ENCODE results near the gene CPNE5. TPM values are rescaled to one million over a fixed set of nuclear protein-coding genes. Genes with fewer than 3 reads are reported as not detected.

CPNE5 gene
- total and polyA plus RNA-seq, 4 experiments from 2014 or later: 0.47 to 2.7 (median 1.3) TPM

GRCh38 chr6:36858407-36858981 lies 19.2 kb upstream of the CPNE5 start:
- Mint-ChIP-seq H3K4me1 (peaks cover 4 to 8% (median 5%) of the 10 kb centered on the region in 4 donors), H3K36me3 (peaks cover 45 to 65% of the 10 kb centered on the region in 2 donors), H3K4me3 (no peak overlapping the region), H3K27me3 (no peaks in the 10 kb centered on the region), H3K27ac (peak overlapping the region in 1 of 7 donors; percentile 20), H3K9me3 (no peaks in the 10 kb centered on the region)
- POLR2A ChIA-PET (ENCODE audit: partially characterized antibody): no interaction called here
- CTCF ChIA-PET (ENCODE audit: partially characterized antibody): no interaction called here
- Histone ChIP-seq H3K4me1 (ENCODE audit: insufficient read depth, low read length) (no peaks in the 10 kb centered on the region), H3K4me3 (ENCODE audit: low read length in 2 of 2) (no peak overlapping the region), H3K27me3 (ENCODE audit: insufficient read depth, low read length) (no peaks in the 10 kb centered on the region), H3K27ac (ENCODE audit: low read depth, low read length) (no peak overlapping the region), H3K9me3 (ENCODE audit: control insufficient read depth in 1 of 2, low read length in 2 of 2) (no peaks in the 10 kb centered on the region), H3K36me3 (ENCODE audit: insufficient read depth, low read length) (peaks cover 22% of the 10 kb centered on the region)
- intact Hi-C loops (cut with micrococcal nuclease): no loop called here
- DNase-seq: no peak

GRCh38 chr6:36857325-36857724 lies 18.1 kb upstream of the CPNE5 start:
- H3K27ac Mint-ChIP-seq: no peak overlapping the region
- Histone ChIP-seq H3K36me3 (ENCODE audit: insufficient read depth, low read length) (peaks cover 25% of the 10 kb centered on the region), H3K27ac (ENCODE audit: low read depth, low read length) (no peak overlapping the region), H3K27me3 (ENCODE audit: insufficient read depth, low read length) (no peaks in the 10 kb centered on the region), H3K4me1 (ENCODE audit: insufficient read depth, low read length) (no peaks in the 10 kb centered on the region), H3K4me3 (ENCODE audit: low read length in 2 of 2) (no peak overlapping the region), H3K9me3 (ENCODE audit: control insufficient read depth in 1 of 2, low read length in 2 of 2) (no peaks in the 10 kb centered on the region)
- peaks cover 45 to 65% of the 10 kb centered on the region in 2 donors for H3K36me3 Mint-ChIP-seq
- DNase-seq: no peak
- H3K4me1 Mint-ChIP-seq: peaks cover 0 to 3% (median 0%) of the 10 kb centered on the region in 4 donors
- intact Hi-C loops (cut with micrococcal nuclease): no loop called here
- ChIA-PET CTCF (ENCODE audit: partially characterized antibody) (no interaction called here), POLR2A (ENCODE audit: partially characterized antibody) (no interaction called here)
- H3K4me3 Mint-ChIP-seq: no peak overlapping the region
- no peaks in the 10 kb centered on the region for H3K27me3 Mint-ChIP-seq
- H3K9me3 Mint-ChIP-seq: no peaks in the 10 kb centered on the region

- Mint-ChIP-seq H3K27me3 (no peaks in the 10 kb centered on the region), H3K4me1 (peaks cover 0 to 3% (median 0%) of the 10 kb centered on the region in 4 donors), H3K4me3 (no peak overlapping the region), H3K27ac (no peak overlapping the region), H3K9me3 (peaks cover 0 to 2% (median under 1%) of the 10 kb centered on the region in 8 donors), H3K36me3 (peaks cover 52 to 70% of the 10 kb centered on the region in 2 donors)
- ChIA-PET POLR2A (ENCODE audit: partially characterized antibody) (no interaction called here), CTCF (ENCODE audit: partially characterized antibody) (no interaction called here)
- Histone ChIP-seq H3K27ac (ENCODE audit: low read depth, low read length) (no peak overlapping the region), H3K9me3 (ENCODE audit: control insufficient read depth in 1 of 2, low read length in 2 of 2) (no peaks in the 10 kb centered on the region), H3K4me1 (ENCODE audit: insufficient read depth, low read length) (no peaks in the 10 kb centered on the region), H3K27me3 (ENCODE audit: insufficient read depth, low read length) (no peaks in the 10 kb centered on the region), H3K36me3 (ENCODE audit: insufficient read depth, low read length) (peaks cover 25% of the 10 kb centered on the region), H3K4me3 (ENCODE audit: low read length in 2 of 2) (no peak overlapping the region)
- DNase-seq: no peak
- intact Hi-C loops (cut with micrococcal nuclease): no loop called here
These were observed 17.0 kb upstream of the CPNE5 start for GRCh38 chr6:36856277-36856676.

GRCh38 chr6:36855750-36856149 lies 16.5 kb upstream of the CPNE5 start:
- Mint-ChIP-seq H3K27me3 (no peaks in the 10 kb centered on the region), H3K9me3 (peaks cover 0 to 7% (median 5%) of the 10 kb centered on the region in 8 donors), H3K4me1 (peaks cover 0 to 3% (median 0%) of the 10 kb centered on the region in 4 donors), H3K27ac (no peak overlapping the region), H3K4me3 (no peak overlapping the region), H3K36me3 (peaks cover 56 to 69% of the 10 kb centered on the region in 2 donors)
- Histone ChIP-seq H3K27ac (ENCODE audit: low read depth, low read length) (no peak overlapping the region), H3K4me1 (ENCODE audit: insufficient read depth, low read length) (no peaks in the 10 kb centered on the region), H3K36me3 (ENCODE audit: insufficient read depth, low read length) (peaks cover 25% of the 10 kb centered on the region), H3K27me3 (ENCODE audit: insufficient read depth, low read length) (no peaks in the 10 kb centered on the region), H3K4me3 (ENCODE audit: low read length in 2 of 2) (no peak overlapping the region), H3K9me3 (ENCODE audit: control insufficient read depth in 1 of 2, low read length in 2 of 2) (no peaks in the 10 kb centered on the region)
- no peak for DNase-seq
- intact Hi-C loops (cut with micrococcal nuclease): no loop called here
- ChIA-PET POLR2A (ENCODE audit: partially characterized antibody) (no interaction called here), CTCF (ENCODE audit: partially characterized antibody) (no interaction called here)

- intact Hi-C loops (cut with micrococcal nuclease): no loop called here
- ChIA-PET CTCF (ENCODE audit: partially characterized antibody) (interaction anchor here (0.6 to 5.6 kb wide), 6 partner anchors 12 to 473 kb away, joined by 3 to 47 read pairs (median 3); no protein-coding TSS in a partner anchor), POLR2A (ENCODE audit: partially characterized antibody) (no interaction called here)
- Histone ChIP-seq H3K27ac (ENCODE audit: low read depth, low read length) (no peak overlapping the region), H3K36me3 (ENCODE audit: insufficient read depth, low read length) (peaks cover 25% of the 10 kb centered on the region), H3K9me3 (ENCODE audit: control insufficient read depth in 1 of 2, low read length in 2 of 2) (peaks cover 0 to 3% of the 10 kb centered on the region in 2 donors), H3K27me3 (ENCODE audit: insufficient read depth, low read length) (no peaks in the 10 kb centered on the region), H3K4me3 (ENCODE audit: low read length in 2 of 2) (no peak overlapping the region), H3K4me1 (ENCODE audit: insufficient read depth, low read length) (no peaks in the 10 kb centered on the region)
- Mint-ChIP-seq H3K27ac (peak overlapping the region in 1 of 7 donors; percentile 32), H3K27me3 (no peaks in the 10 kb centered on the region), H3K4me1 (no peaks in the 10 kb centered on the region), H3K36me3 (peaks cover 60 to 65% of the 10 kb centered on the region in 2 donors), H3K4me3 (no peak overlapping the region), H3K9me3 (peaks cover 0 to 20% (median 15%) of the 10 kb centered on the region in 8 donors)
- DNase-seq: no peak
These were observed 14.1 kb upstream of the CPNE5 start for GRCh38 chr6:36853325-36853724.

GRCh38 chr6:36852481-36853147 lies 13.4 kb upstream of the CPNE5 start:
- Histone ChIP-seq H3K4me1 (ENCODE audit: insufficient read depth, low read length) (no peaks in the 10 kb centered on the region), H3K27me3 (ENCODE audit: insufficient read depth, low read length) (no peaks in the 10 kb centered on the region), H3K36me3 (ENCODE audit: insufficient read depth, low read length) (peaks cover 25% of the 10 kb centered on the region), H3K27ac (ENCODE audit: low read depth, low read length) (no peak overlapping the region), H3K4me3 (ENCODE audit: low read length in 2 of 2) (no peak overlapping the region), H3K9me3 (ENCODE audit: control insufficient read depth in 1 of 2, low read length in 2 of 2) (peaks cover 0 to 3% of the 10 kb centered on the region in 2 donors)
- peaks cover 0 to 20% (median 15%) of the 10 kb centered on the region in 8 donors for H3K9me3 Mint-ChIP-seq
- intact Hi-C loops (cut with micrococcal nuclease): no loop called here
- peaks cover 60 to 65% of the 10 kb centered on the region in 2 donors for H3K36me3 Mint-ChIP-seq
- CTCF ChIA-PET (ENCODE audit: partially characterized antibody): interaction anchor here (1.0 to 5.6 kb wide), 10 partner anchors 8 to 474 kb away, joined by 3 to 47 read pairs (median 3); no protein-coding TSS in a partner anchor
- POLR2A ChIA-PET (ENCODE audit: partially characterized antibody): no interaction called here
- no peak for DNase-seq
- H3K4me1 Mint-ChIP-seq: no peaks in the 10 kb centered on the region
- H3K27ac Mint-ChIP-seq: peak overlapping the region in 2 of 7 donors; percentile 31 to 52
- H3K4me3 Mint-ChIP-seq: no peak overlapping the region
- H3K27me3 Mint-ChIP-seq: no peaks in the 10 kb centered on the region

GRCh38 chr6:36851626-36852025 lies 12.4 kb upstream of the CPNE5 start:
- H3K4me3 ChIP-seq (ENCODE audit: low read length in 2 of 2): no peak overlapping the region
- ChIA-PET CTCF (ENCODE audit: partially characterized antibody) (interaction anchor here (0.9 to 5.6 kb wide), 11 partner anchors 9 to 374 kb away, joined by 3 to 47 read pairs (median 5); partner anchors contain the start of gene C6orf89), POLR2A (ENCODE audit: partially characterized antibody) (no interaction called here)
- Mint-ChIP-seq H3K27ac (no peak overlapping the region), H3K4me3 (no peak overlapping the region), H3K4me1 (no peaks in the 10 kb centered on the region), H3K36me3 (peaks cover 59 to 60% of the 10 kb centered on the region in 2 donors), H3K9me3 (peaks cover 0 to 20% (median 15%) of the 10 kb centered on the region in 8 donors), H3K27me3 (no peaks in the 10 kb centered on the region)
- no peak for DNase-seq
- peaks cover 25% of the 10 kb centered on the region for H3K36me3 ChIP-seq (ENCODE audit: insufficient read depth, low read length)
- intact Hi-C loops (cut with micrococcal nuclease): loop anchor here (1.0 kb wide), 1 partner anchor 85 kb away; no protein-coding TSS in a partner anchor
- no peaks in the 10 kb centered on the region for H3K27me3 ChIP-seq (ENCODE audit: insufficient read depth, low read length)
- no peak overlapping the region for H3K27ac ChIP-seq (ENCODE audit: low read depth, low read length)
- peaks cover 0 to 3% of the 10 kb centered on the region in 2 donors for H3K9me3 ChIP-seq (ENCODE audit: control insufficient read depth in 1 of 2, low read length in 2 of 2)
- no peaks in the 10 kb centered on the region for H3K4me1 ChIP-seq (ENCODE audit: insufficient read depth, low read length)
